NCI-H1436 treated with DMSO at 0.1 percent for 48 hours (cell line): Measurements from ENCODE around the gene PLEKHB2.
A peak's percentile ranks its signal among the peaks of the same experiment; 100 is the strongest.
"Not testable (repeated sequence)": the region's sequence is repeated elsewhere in the genome, so short reads cannot be mapped to it uniquely, and the experiment has no call there.

Source experiments
- DNase-seq: peaks from one replicate; lab custom pipeline; 2025; lab: John Stamatoyannopoulos, UW

PLEKHB2 gene

DNA sequence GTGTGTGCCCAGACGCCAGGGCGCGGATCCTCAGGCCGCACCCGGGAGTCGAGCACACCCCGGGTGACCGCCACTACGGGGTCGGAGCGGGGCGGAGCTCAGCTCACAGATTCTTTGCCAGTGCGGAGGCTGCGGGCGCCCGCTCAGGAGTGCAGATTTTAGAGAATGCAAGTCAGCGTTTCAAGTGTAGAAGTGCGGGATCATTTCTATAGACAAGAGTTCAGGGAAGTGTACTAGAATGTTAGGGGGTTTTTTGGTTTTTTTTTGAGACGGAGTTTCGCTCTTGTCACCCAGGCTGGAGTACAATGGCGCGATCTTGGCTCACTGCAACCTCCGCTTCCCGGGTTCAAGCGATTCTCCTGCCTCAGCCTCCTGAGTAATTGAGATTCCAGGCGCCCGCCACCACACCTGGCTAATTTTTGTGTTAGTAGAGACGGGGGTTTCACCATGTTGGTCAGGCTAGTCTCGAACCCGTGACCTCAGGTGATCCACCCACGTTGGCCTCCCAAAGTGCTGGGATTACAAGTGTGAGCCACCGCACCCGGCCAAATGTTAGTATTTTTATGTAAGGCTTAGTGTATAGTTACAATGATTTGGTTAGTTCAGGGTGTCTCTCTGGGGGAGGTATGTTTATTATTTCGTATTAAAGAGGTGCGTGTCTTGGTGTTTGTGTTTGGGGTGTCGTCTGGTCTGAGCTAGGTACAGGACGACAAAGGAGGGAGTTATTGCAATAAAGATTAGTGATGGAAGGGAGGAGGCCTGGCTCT lies 11.3 kb upstream of the PLEKHB2 start:
- DNase-seq = no peak

DNA sequence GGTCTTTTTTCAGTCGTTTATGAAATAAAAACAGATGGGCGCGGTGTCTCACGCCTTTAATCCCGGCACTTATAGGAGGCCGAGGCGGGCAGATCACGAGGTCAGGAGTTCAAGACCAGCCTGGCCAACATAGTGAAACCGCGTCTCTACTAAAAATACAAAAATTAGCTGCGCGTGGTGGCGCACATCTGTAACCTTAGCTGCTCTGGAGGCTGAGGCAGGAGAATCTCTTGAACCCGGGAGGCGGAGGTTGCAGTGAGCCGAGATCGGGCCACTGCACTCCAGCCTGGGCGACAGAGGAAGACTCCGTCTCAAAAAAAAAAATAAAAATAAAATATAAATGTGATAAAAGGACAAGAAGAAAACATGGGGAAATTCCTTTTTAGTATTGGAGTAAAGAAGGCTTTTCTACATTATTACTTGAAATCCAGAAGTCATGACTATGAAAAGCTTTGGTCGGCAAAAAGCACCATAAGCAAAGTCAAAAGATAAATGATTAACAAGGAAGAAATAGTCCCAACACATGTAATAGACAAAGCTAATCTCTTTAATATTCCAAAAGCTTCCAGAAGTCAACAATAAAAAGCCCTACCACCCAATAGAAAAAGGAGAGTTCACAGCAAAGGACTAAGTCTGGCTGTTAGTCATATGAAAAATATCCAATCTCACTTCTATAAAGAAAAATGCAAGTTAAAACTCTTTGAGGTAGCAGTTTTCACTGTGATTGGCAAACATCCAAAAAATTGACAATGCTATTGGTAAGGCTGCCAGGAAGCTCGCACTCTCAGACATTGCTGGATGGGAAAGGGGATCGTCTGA lies 10.5 kb upstream of the PLEKHB2 start:
- no peak for DNase-seq

DNA sequence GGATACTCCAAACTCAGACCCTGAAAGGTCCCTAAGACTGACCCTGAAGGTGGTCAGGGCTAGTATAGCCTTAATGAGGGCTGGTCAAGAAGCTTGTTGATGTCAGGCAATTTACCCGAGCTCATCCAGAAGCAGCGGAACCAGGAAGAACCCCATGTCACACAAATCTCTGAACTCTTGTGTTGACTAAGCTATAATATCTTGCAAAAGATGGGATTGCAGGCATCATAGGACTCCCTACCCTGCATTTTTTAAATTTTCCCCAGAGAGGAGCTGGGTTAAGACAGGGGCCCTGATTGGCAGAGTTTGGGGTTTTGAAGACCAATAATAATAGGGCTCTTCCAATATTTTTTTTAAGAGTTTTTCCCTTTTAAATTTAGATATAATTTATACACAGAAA lies 2.0 kb upstream of the PLEKHB2 start:
- DNase-seq = no peak

GRCh38 chr2:131104487-131105155 lies 515 bp upstream of the PLEKHB2 start:
- DNase-seq = peak; percentile 21

- no peak for DNase-seq
Observed at GRCh38 chr2:131105950-131106801, 1.0 kb downstream of the PLEKHB2 start.

DNA sequence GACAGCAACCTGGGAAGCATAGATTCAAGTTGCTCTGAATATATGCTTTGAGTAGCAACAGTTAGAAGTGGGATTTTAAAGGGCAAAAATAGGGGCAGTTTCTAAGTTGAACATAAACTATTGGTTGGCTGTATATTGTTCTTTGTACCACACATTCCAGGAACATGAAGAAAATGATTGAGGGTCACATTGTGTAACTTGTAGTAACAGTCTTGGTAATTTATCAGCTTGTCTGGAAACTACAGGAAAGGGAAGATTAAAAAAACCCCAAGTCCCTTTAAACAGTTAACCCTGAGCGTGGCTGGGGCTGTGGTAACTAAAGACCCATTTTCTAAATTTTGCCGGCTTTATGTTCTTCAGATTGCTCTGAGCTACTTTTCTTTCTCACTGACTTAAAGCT lies 7.4 kb downstream of the PLEKHB2 start:
- no peak for DNase-seq

DNA sequence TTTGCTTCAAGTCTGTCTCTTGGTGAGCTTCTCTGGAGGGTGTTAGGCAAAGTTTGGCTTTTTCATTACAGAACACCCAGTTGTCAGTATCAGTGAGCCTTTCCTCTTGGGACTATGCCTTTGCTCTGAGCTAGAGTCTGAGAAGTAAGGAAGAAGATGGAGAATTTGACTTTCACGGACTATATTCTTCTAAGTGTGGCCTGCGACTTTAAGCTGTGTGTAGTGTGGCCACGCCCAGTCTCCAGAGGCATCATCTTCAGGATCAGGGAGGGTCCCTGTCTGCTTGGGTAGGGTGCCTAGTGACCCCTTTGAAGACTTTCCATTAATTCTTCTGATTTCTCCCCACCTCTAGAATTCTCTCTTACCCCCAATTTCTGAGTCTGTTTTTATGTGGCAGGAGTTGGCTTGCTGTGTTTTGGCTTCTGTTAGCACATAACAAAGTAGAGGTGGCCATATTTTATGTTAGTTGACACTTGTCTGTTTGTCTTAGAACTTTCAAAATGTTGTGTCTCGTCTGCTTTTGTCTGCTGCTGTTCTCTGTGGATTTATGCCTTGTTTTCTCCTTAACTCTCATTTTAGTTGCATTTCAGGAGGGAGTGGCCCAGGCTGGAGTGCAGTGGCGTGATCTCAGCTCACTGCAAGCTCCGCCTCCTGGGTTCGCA lies 8.6 kb downstream of the PLEKHB2 start:
- DNase-seq = no peak

GRCh38 chr2:131114950-131115349 lies 9.8 kb downstream of the PLEKHB2 start:
- DNase-seq = not testable (repeated sequence)

GRCh38 chr2:131115752-131116151 lies 10.6 kb downstream of the PLEKHB2 start:
- no peak for DNase-seq

DNA sequence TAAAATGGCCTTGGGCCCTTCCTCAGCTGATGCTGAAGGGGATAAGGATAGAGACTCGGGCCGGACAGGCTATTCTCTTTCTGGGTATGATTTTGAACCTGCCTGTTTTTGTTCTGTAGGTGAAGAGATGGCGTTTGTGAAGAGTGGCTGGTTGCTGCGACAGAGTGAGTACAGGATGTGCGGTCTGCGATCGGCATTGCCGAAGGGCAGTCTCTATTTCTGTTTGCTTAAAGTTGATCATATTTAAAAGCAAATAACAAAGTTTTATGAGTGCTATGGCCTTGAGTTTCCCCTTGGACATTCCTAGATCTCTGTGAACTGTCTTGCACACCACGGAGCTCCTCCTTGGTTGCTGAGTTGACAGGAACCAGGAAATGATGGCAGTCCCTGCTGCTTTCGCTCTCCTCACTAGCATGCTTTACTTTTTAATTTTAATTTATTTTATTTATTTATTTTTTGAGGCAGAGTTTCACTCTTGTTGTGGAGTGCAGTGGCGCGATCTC lies 15.7 kb downstream of the PLEKHB2 start:
- no peak for DNase-seq

GRCh38 chr2:131121464-131121863 lies 16.3 kb downstream of the PLEKHB2 start:
- no peak for DNase-seq

DNA sequence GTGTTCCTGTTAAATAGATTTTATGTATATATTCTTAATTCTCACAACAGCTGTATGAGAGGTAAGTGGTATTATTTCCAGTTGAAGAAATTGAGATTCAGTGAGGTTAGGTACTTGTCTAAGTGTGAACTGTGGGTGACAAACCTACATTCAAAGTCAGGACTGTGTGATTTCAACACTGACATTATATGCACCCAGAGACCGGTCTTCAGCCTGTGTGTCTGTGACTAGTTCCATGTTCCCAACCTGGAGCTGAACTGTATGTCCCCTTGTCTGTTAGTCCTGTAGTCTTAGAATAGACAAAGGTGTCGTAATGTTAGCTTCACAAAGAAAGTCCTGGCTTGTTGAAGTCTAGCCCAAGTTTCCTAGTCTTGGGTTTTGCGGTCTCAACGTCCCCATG lies 17.4 kb downstream of the PLEKHB2 start:
- DNase-seq = no peak

- no peak for DNase-seq
Observed at GRCh38 chr2:131123192-131123591, 18.1 kb downstream of the PLEKHB2 start.

GRCh38 chr2:131125195-131125757 lies 20.1 kb downstream of the PLEKHB2 start:
- no peak for DNase-seq

- no peak for DNase-seq
Observed at GRCh38 chr2:131126436-131126835, 21.3 kb downstream of the PLEKHB2 start.

- DNase-seq = no peak
Observed at GRCh38 chr2:131127076-131127475, 21.9 kb downstream of the PLEKHB2 start.

DNA sequence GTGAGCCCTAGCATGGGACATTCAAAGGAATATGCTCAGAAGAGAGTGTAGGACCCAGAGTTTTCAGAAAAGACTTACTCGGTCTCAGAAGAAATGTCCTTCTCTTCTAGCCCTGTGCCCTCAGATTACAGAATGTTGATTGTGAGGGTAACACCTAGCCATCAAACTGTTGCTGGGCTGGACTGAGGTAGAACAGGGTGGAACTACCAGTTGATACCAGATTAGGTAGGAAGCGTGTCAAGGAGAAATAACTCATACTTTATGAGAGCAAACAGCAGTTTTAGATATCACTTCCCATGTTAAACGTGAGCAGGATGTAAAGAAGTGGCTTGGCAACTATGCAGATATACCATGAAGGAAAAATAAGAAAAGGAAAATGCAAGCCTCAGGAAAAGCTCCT lies 22.8 kb downstream of the PLEKHB2 start:
- DNase-seq = no peak

GRCh38 chr2:131130298-131130596 lies 25.1 kb downstream of the PLEKHB2 start:
- DNase-seq = no peak

- DNase-seq = no peak
Observed at GRCh38 chr2:131132729-131133128, 27.6 kb downstream of the PLEKHB2 start.

GRCh38 chr2:131140581-131140980 lies 35.4 kb downstream of the PLEKHB2 start:
- no peak for DNase-seq

GRCh38 chr2:131142849-131143248 lies 37.7 kb downstream of the PLEKHB2 start:
- no peak for DNase-seq
